ENCODE data around the gene CCNL2.
A peak's percentile ranks its signal among the peaks of the same experiment; 100 is the strongest.

Gene CCNL2

DNA sequence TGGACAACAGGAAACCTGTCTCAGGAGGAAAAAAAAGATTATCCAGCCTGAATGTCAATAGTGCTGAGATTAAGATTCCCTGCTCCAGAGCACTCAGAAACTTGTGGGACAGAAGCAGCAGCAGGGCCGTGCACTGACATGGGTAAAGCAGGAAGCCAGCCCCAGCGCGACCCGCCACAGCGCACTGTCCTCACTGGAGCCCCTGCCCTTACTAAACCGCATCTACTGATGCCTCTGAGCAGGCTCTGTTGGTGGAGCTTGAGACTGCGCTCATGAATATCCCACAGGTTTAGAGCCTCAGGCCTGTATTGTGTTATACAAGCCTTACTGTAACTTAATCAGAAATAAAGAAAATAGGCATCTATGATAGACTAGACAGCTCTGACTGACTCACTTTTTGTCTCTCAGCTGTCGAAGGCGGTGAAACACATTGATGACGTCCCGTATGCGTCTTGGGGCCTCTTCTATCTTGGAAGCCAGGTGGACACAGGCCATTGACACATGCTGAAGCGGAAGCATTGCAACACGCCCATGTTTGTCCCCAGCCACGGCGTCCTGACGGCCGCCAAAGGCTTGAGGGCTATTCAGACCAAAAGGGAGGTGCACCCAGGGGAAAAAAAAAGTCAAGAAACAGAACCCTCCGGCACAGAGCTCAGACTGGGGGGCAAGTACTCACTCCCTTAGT, 1.2 kb downstream of the CCNL2 start:
- no peak overlapping the region for H3K27ac ChIP-seq (ENCODE audit: low read length)
- H3K4me3 ChIP-seq (ENCODE audit: low read length): peak overlapping the region; percentile 81; the same call in 1 of the 2 replicates
- no peak for DNase-seq (ENCODE audit: low read depth, low spot score)
- no peaks in the 10 kb centered on the region for H3K27me3 ChIP-seq (ENCODE audit: control insufficient read depth, insufficient read depth, low read length)
- no CpG with 5 or more reads among the region's 19 CpGs for WGBS (ENCODE audit: insufficient coverage, insufficient read length)
- no peaks in the 10 kb centered on the region for H3K9me3 ChIP-seq (ENCODE audit: control insufficient read depth, insufficient read depth, low read length)
- peaks cover 31% of the 10 kb centered on the region for H3K36me3 ChIP-seq (ENCODE audit: control insufficient read depth, insufficient read depth, low read length)
- 0 out of 2 replicates have a peak, but pooled peaks cover 2% of the 10 kb centered on the region for H3K4me1 ChIP-seq (ENCODE audit: control insufficient read depth, insufficient read depth, low read length)

DNA sequence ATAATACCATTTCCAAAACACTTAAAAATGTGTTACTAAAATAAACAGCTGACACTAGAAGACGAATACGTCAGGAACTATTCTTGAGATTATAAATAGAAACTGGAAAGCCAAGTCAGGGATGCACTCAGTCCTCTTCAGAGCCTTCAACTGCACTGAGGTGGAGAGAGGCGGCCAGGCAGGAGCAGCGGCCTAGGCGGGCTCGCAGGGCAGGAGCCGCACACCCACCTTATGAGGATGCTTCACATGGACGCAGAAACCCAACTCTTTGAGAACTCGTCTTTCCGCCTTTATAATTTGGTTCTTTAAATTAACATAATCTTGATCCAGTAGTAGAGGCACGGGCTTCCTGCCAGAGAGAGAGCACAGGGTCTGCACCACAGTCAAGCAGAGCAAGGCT, 4.0 kb downstream of the CCNL2 start:
- DNase-seq (ENCODE audit: low read depth, low spot score): no peak
- Histone ChIP-seq H3K9me3 (ENCODE audit: control insufficient read depth, insufficient read depth, low read length) (no peaks in the 10 kb centered on the region), H3K36me3 (ENCODE audit: control insufficient read depth, insufficient read depth, low read length) (peaks cover 42% of the 10 kb centered on the region), H3K4me3 (ENCODE audit: low read length) (no peak overlapping the region), H3K27ac (ENCODE audit: low read length) (no peak overlapping the region), H3K27me3 (ENCODE audit: control insufficient read depth, insufficient read depth, low read length) (no peaks in the 10 kb centered on the region), H3K4me1 (ENCODE audit: control insufficient read depth, insufficient read depth, low read length) (0 out of 2 replicates have a peak, but pooled peaks cover 1% of the 10 kb centered on the region)
- WGBS (ENCODE audit: insufficient coverage, insufficient read length): no CpG with 5 or more reads among the region's 11 CpGs

DNA sequence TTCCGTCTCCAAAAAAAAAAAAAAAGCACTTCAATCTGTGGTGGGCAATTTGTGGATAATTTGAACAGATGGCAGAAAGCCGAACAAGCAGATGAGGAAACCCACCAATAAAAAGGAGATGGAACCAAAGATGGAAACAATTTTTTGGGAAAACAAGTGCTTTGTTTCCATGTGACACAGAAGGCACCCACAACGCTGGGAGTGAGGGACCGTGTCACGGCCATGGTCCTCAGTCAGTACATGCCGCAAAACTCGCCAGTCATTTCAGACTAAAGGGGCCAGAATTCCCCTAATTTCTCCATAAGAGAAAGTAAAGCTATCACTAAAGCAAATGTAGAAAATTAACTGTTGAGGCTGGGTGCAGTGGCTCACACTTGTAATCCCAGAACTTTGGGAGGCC, 5.0 kb downstream of the CCNL2 start:
- H3K4me1 ChIP-seq (ENCODE audit: control insufficient read depth, insufficient read depth, low read length): no peaks in the 10 kb centered on the region
- no CpG with 5 or more reads among the region's 7 CpGs for WGBS (ENCODE audit: insufficient coverage, insufficient read length)
- no peak overlapping the region for H3K4me3 ChIP-seq (ENCODE audit: low read length)
- no peak for DNase-seq (ENCODE audit: low read depth, low spot score)
- H3K27me3 ChIP-seq (ENCODE audit: control insufficient read depth, insufficient read depth, low read length): no peaks in the 10 kb centered on the region
- no peak overlapping the region for H3K27ac ChIP-seq (ENCODE audit: low read length)
- H3K9me3 ChIP-seq (ENCODE audit: control insufficient read depth, insufficient read depth, low read length): no peaks in the 10 kb centered on the region
- H3K36me3 ChIP-seq (ENCODE audit: control insufficient read depth, insufficient read depth, low read length): peaks cover 52% of the 10 kb centered on the region

DNA sequence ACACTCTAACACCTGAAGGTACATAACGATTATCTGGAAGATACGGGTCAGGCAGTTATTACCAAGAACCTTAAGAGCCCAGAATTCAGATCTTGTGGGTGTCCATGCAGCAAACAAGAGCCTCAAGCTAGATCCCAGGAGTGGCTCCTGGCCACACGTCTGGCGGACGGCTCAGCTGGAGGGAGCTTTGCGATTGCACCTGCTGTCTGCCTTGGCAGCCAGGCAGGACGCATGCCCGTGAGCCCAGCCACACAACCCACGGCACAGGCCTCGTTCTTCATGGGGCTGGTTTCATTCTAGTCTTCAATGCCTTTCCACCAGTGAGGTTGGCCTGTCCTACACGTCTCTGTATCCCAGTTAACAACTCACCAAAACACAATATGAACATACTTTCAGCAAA, 5.7 kb downstream of the CCNL2 start:
- DNase-seq (ENCODE audit: low read depth, low spot score): no peak
- WGBS (ENCODE audit: insufficient coverage, insufficient read length): no CpG with 5 or more reads among the region's 11 CpGs
- no peak overlapping the region for H3K4me3 ChIP-seq (ENCODE audit: low read length)
- no peaks in the 10 kb centered on the region for H3K9me3 ChIP-seq (ENCODE audit: control insufficient read depth, insufficient read depth, low read length)
- no peaks in the 10 kb centered on the region for H3K4me1 ChIP-seq (ENCODE audit: control insufficient read depth, insufficient read depth, low read length)
- H3K27me3 ChIP-seq (ENCODE audit: control insufficient read depth, insufficient read depth, low read length): no peaks in the 10 kb centered on the region
- peaks cover 53% of the 10 kb centered on the region for H3K36me3 ChIP-seq (ENCODE audit: control insufficient read depth, insufficient read depth, low read length)
- H3K27ac ChIP-seq (ENCODE audit: low read length): no peak overlapping the region

DNA sequence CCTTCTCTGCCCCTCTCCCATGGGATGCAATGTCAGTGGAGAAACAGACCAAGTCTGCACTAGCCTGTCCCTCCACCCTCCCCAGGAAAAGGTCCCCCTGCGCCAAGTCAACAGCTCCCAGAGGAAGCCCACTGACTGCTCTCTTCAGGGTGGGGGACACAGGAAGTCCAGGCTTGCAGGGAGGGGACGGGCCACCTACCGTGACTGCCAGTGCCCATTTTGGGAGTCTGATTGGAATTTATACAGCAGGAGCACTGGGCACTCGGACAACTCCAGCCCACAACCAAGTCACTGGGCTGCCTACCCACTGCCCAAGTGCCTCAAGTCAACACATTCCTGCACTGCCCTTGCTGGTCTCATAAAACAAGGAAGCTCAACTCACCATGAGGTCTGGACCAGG, 6.1 kb downstream of the CCNL2 start:
- WGBS (ENCODE audit: insufficient coverage, insufficient read length): no CpG with 5 or more reads among the region's 4 CpGs

DNA sequence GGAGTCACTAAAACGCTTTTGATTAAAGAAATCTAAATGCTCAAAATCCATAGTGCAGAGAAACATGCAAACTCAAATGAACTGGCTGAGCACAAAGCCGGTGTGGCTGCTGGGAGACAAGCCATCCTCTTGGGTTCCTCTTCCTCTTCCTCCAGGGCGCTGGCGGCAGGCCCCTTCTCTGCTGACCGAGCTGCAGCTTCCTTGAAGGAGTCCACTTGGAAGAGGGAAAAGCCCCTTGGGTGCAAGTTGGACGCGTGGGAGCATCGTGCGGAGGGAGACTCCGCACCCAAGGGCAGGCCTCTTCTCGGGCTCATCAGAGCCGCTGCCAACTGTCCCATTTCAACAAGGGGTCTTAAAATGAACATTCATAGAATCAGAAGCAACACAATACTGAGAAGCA, 7.9 kb downstream of the CCNL2 start:
- Histone ChIP-seq H3K27me3 (ENCODE audit: control insufficient read depth, insufficient read depth, low read length) (no peaks in the 10 kb centered on the region), H3K27ac (ENCODE audit: low read length) (no peak overlapping the region), H3K36me3 (ENCODE audit: control insufficient read depth, insufficient read depth, low read length) (peaks cover 70% of the 10 kb centered on the region), H3K4me3 (ENCODE audit: low read length) (no peak overlapping the region), H3K4me1 (ENCODE audit: control insufficient read depth, insufficient read depth, low read length) (no peaks in the 10 kb centered on the region), H3K9me3 (ENCODE audit: control insufficient read depth, insufficient read depth, low read length) (no peaks in the 10 kb centered on the region)
- no CpG with 5 or more reads among the region's 12 CpGs for WGBS (ENCODE audit: insufficient coverage, insufficient read length)
- no peak for DNase-seq (ENCODE audit: low read depth, low spot score)

More for the DNA sequence above, 6.1 kb downstream of the CCNL2 start:
- H3K36me3 ChIP-seq (ENCODE audit: control insufficient read depth, insufficient read depth, low read length): peaks cover 57% of the 10 kb centered on the region
- no peak for DNase-seq (ENCODE audit: low read depth, low spot score)
- H3K4me3 ChIP-seq (ENCODE audit: low read length): no peak overlapping the region
- no peaks in the 10 kb centered on the region for H3K4me1 ChIP-seq (ENCODE audit: control insufficient read depth, insufficient read depth, low read length)
- H3K27ac ChIP-seq (ENCODE audit: low read length): no peak overlapping the region
- no peaks in the 10 kb centered on the region for H3K27me3 ChIP-seq (ENCODE audit: control insufficient read depth, insufficient read depth, low read length)
- H3K9me3 ChIP-seq (ENCODE audit: control insufficient read depth, insufficient read depth, low read length): no peaks in the 10 kb centered on the region

DNA sequence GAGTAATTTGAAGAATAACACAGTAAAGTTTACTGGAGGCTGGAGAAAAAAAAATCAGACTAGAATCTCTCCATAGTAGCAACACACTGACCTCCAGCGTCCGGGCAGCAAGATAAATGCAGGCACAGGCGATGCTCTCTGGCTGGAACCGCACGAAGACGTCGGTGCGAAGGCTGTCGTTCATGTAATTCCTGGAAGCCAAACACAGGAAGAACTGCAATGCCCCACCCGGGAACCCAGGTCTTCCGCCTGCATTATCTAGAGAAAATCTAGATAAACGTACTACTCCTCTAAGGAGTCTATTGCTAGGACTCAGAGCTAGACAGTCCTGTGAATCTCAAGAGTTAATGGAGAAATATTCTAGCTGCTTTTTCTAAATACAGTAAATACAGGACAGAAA, 8.5 kb downstream of the CCNL2 start:
- no CpG with 5 or more reads among the region's 12 CpGs for WGBS (ENCODE audit: insufficient coverage, insufficient read length)
- no peak overlapping the region for H3K27ac ChIP-seq (ENCODE audit: low read length)
- H3K36me3 ChIP-seq (ENCODE audit: control insufficient read depth, insufficient read depth, low read length): peaks cover 75% of the 10 kb centered on the region
- H3K9me3 ChIP-seq (ENCODE audit: control insufficient read depth, insufficient read depth, low read length): no peaks in the 10 kb centered on the region
- no peaks in the 10 kb centered on the region for H3K4me1 ChIP-seq (ENCODE audit: control insufficient read depth, insufficient read depth, low read length)
- H3K27me3 ChIP-seq (ENCODE audit: control insufficient read depth, insufficient read depth, low read length): no peaks in the 10 kb centered on the region
- no peak for DNase-seq (ENCODE audit: low read depth, low spot score)
- H3K4me3 ChIP-seq (ENCODE audit: low read length): no peak overlapping the region

DNA sequence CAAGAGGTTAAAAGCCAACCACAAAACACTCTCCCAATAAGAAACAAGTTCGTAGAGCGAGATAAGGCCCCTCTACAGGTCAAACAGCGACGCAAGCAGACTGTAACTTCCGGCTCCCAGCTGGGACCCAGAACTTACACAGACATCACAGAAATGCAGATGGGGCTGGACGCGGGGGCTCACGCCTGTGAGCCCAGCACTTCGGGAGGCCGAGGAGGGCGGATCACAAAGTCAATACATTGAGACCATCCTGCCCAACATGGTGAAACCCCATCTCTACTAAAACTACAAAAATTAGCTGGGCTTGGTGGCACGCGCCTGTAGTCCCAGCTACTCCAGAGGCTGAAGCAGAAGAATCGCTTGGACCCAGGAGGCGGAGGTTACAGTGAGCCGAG, 11.1 kb downstream of the CCNL2 start:
- DNase-seq (ENCODE audit: low read depth, low spot score): no peak
- H3K4me3 ChIP-seq (ENCODE audit: low read length): no peak overlapping the region
- no peaks in the 10 kb centered on the region for H3K27me3 ChIP-seq (ENCODE audit: control insufficient read depth, insufficient read depth, low read length)
- H3K9me3 ChIP-seq (ENCODE audit: control insufficient read depth, insufficient read depth, low read length): no peaks in the 10 kb centered on the region
- H3K36me3 ChIP-seq (ENCODE audit: control insufficient read depth, insufficient read depth, low read length): peaks cover 59% of the 10 kb centered on the region
- no peak overlapping the region for H3K27ac ChIP-seq (ENCODE audit: low read length)
- WGBS (ENCODE audit: insufficient coverage, insufficient read length): no CpG with 5 or more reads among the region's 16 CpGs
- H3K4me1 ChIP-seq (ENCODE audit: control insufficient read depth, insufficient read depth, low read length): no peaks in the 10 kb centered on the region

DNA sequence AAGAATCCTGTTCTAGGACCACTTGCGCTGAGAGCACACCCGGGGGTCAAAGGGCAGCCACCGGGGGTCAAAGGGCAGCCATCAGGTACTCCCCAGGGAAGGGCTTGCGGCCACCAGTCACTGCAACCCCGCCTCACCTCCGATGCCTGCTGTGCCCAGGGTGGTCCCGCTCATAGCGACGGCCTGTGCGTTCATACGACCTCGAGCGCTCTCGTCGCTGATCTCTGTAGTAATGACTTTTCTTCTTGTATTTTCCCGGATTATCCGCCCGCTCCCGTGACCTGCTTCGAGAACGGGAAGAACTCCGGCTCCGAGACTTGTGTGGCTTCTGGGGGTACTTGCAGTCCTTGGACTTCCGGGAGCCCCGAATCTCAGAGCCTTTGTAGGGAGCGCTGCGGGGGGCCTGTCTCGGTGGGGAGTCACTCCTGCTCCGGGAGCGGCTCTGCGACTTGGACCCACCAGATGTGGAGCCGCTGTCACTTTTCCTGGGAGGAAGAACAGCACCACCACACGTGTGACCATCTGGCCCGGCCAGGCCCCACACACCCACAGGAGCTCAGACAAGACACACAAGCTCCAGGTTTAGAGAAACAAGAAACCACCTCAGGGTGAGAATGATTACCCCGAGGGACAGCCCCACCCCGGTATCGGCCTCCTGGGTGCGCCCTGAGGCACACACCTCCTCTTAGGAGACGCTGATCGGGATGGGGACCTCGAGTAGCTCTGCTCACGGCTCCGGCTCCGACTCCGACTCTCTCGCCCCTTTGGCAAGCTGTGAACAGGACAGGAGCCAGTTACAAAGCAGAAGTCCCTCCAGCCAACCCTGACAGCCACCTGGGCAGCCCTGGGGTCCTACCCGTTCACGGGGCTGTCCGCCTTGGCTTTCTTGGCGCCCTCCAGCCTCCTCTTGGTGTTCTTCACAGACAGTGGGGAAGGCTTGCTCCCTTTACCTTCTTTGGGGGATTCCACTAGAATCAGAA, 11.7 kb downstream of the CCNL2 start:
- H3K27me3 ChIP-seq (ENCODE audit: control insufficient read depth, insufficient read depth, low read length): no peaks in the 10 kb centered on the region
- no peaks in the 10 kb centered on the region for H3K4me1 ChIP-seq (ENCODE audit: control insufficient read depth, insufficient read depth, low read length)
- no peak for DNase-seq (ENCODE audit: low read depth, low spot score)
- no peaks in the 10 kb centered on the region for H3K9me3 ChIP-seq (ENCODE audit: control insufficient read depth, insufficient read depth, low read length)
- H3K4me3 ChIP-seq (ENCODE audit: low read length): no peak overlapping the region
- H3K36me3 ChIP-seq (ENCODE audit: control insufficient read depth, insufficient read depth, low read length): peaks cover 53% of the 10 kb centered on the region
- H3K27ac ChIP-seq (ENCODE audit: low read length): no peak overlapping the region
- no CpG with 5 or more reads among the region's 50 CpGs for WGBS (ENCODE audit: insufficient coverage, insufficient read length)

DNA sequence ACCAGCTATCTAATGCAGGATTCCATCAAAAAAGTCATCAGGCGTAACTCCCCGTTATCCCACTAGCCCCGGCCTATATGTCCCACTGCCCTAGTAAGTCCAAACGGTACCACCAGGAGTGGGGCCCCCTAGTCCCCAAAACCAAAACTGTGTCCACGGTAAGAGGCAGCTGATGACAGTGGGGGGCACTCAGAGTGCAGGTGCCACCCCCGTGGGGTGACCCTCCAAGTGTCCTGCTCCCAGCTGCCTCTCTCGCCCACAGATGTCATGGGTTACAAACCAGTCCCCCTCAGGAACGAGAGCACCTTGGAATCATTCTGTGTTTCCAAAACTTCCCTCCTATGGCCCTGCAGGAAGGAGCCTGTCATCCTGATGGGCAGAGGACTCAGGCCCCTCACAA, 13.2 kb downstream of the CCNL2 start:
- WGBS (ENCODE audit: insufficient coverage, insufficient read length): no CpG with 5 or more reads among the region's 8 CpGs
- Histone ChIP-seq H3K4me1 (ENCODE audit: control insufficient read depth, insufficient read depth, low read length) (no peaks in the 10 kb centered on the region), H3K9me3 (ENCODE audit: control insufficient read depth, insufficient read depth, low read length) (no peaks in the 10 kb centered on the region), H3K4me3 (ENCODE audit: low read length) (no peak overlapping the region), H3K27me3 (ENCODE audit: control insufficient read depth, insufficient read depth, low read length) (no peaks in the 10 kb centered on the region), H3K27ac (ENCODE audit: low read length) (no peak overlapping the region), H3K36me3 (ENCODE audit: control insufficient read depth, insufficient read depth, low read length) (peaks cover 48% of the 10 kb centered on the region)
- DNase-seq (ENCODE audit: low read depth, low spot score): no peak
